GM18907 (cell line): ENCODE measurements around the gene CORO1C.

Experiments
- ATAC-seq: cut with Tn5 transposase; IDR thresholded peaks from one replicate; pipeline ENCODE4 v1.9.1; 2021; ENCODE audit warnings: mild to moderate bottlenecking, moderate library complexity; ENCODE audit not compliant: unreplicated experiment

Gene CORO1C

GRCh38 chr12:108727868-108728735 is 3.2 kb downstream of the CORO1C start:
- ATAC-seq = no peak

- no peak for ATAC-seq
These were observed 4.2 kb downstream of the CORO1C start for GRCh38 chr12:108727161-108727560.

GRCh38 chr12:108724890-108725151 is 6.5 kb downstream of the CORO1C start:
- ATAC-seq = no peak

GRCh38 chr12:108724054-108724889 is 7.0 kb downstream of the CORO1C start:
- no peak for ATAC-seq

- peak; percentile 38 for ATAC-seq
These were observed 8.1 kb downstream of the CORO1C start for GRCh38 chr12:108722992-108723766.

GRCh38 chr12:108722463-108722862 is 8.9 kb downstream of the CORO1C start:
- ATAC-seq = no peak

GRCh38 chr12:108721824-108722223 is 9.5 kb downstream of the CORO1C start:
- ATAC-seq = no peak

GRCh38 chr12:108720757-108721514 is 10.4 kb downstream of the CORO1C start:
- no peak for ATAC-seq

GRCh38 chr12:108717243-108717642 is 14.1 kb downstream of the CORO1C start:
- ATAC-seq = no peak

GRCh38 chr12:108714866-108715265 is 16.5 kb downstream of the CORO1C start:
- ATAC-seq = no peak

- ATAC-seq = no peak
These were observed 17.8 kb downstream of the CORO1C start for GRCh38 chr12:108713471-108713870.

GRCh38 chr12:108712925-108713203 is 18.5 kb downstream of the CORO1C start:
- no peak for ATAC-seq

GRCh38 chr12:108712165-108712924 is 19.0 kb downstream of the CORO1C start:
- ATAC-seq = no peak

- no peak for ATAC-seq
These were observed 19.7 kb downstream of the CORO1C start for GRCh38 chr12:108711489-108712164.

GRCh38 chr12:108709697-108710096 is 21.6 kb downstream of the CORO1C start:
- ATAC-seq = no peak

GRCh38 chr12:108704527-108704926 is 26.8 kb downstream of the CORO1C start:
- no peak for ATAC-seq

- ATAC-seq = no peak
These were observed 28.6 kb downstream of the CORO1C start for GRCh38 chr12:108702595-108703320.

- ATAC-seq = no peak
These were observed 29.4 kb downstream of the CORO1C start for GRCh38 chr12:108701779-108702441.
